NCI-H187 (cell line): ENCODE measurements around the gene DTWD2.
"Not testable (repeated sequence)": the region's sequence is repeated elsewhere in the genome, so short reads cannot be mapped to it uniquely, and the experiment has no call there.

Experiments used
- DNase-seq, 2 experiments: peaks; one replicate each; lab custom pipeline; 2025; lab: John Stamatoyannopoulos, UW

Gene DTWD2

GRCh38 chr5:118863345-118863744 is 125.0 kb downstream of the DTWD2 start:
- DNase-seq, result no peak

GRCh38 chr5:118862596-118862995 is 125.8 kb downstream of the DTWD2 start:
- no peak for DNase-seq

- no peak for DNase-seq
These were observed 130.6 kb downstream of the DTWD2 start for GRCh38 chr5:118857700-118858099.

- no peak for DNase-seq
These were observed 133.5 kb downstream of the DTWD2 start for GRCh38 chr5:118854819-118855218.

GRCh38 chr5:118851785-118852184 is 136.6 kb downstream of the DTWD2 start:
- not testable (repeated sequence) for DNase-seq

- DNase-seq, result not testable (repeated sequence)
These were observed 138.8 kb downstream of the DTWD2 start for GRCh38 chr5:118849507-118849906.

- DNase-seq, result no peak
These were observed 144.0 kb downstream of the DTWD2 start for GRCh38 chr5:118844351-118844750.

GRCh38 chr5:118834710-118835109 is 153.6 kb downstream of the DTWD2 start:
- DNase-seq, result no peak

GRCh38 chr5:118832974-118833373 is 155.4 kb downstream of the DTWD2 start:
- no peak for DNase-seq

GRCh38 chr5:118825226-118825625 is 163.1 kb downstream of the DTWD2 start:
- DNase-seq, result no peak

GRCh38 chr5:118818604-118819003 is 169.7 kb downstream of the DTWD2 start:
- no peak for DNase-seq

GRCh38 chr5:118808441-118808840 is 179.9 kb downstream of the DTWD2 start:
- no peak for DNase-seq

GRCh38 chr5:118806571-118806970 is 181.8 kb downstream of the DTWD2 start:
- no peak for DNase-seq

- DNase-seq, result no peak
These were observed 186.0 kb downstream of the DTWD2 start for GRCh38 chr5:118802335-118802734.

GRCh38 chr5:118796081-118796480 is 192.3 kb downstream of the DTWD2 start:
- no peak for DNase-seq

GRCh38 chr5:118794281-118794680 is 194.1 kb downstream of the DTWD2 start:
- DNase-seq, result no peak

GRCh38 chr5:118793652-118794051 is 194.7 kb downstream of the DTWD2 start:
- no peak for DNase-seq

- no peak for DNase-seq
These were observed 195.3 kb downstream of the DTWD2 start for GRCh38 chr5:118793091-118793490.

GRCh38 chr5:118791926-118792734 is 196.2 kb downstream of the DTWD2 start:
- DNase-seq, result no peak

GRCh38 chr5:118789366-118789765 is 199.0 kb downstream of the DTWD2 start:
- no peak for DNase-seq

GRCh38 chr5:118788351-118788750 is 200.0 kb downstream of the DTWD2 start:
- no peak for DNase-seq
